Endothelial cell (in vitro differentiated cells): Measurements from ENCODE around the gene GJA8. TPM values are rescaled to one million over a fixed set of nuclear protein-coding genes. Genes with fewer than 3 reads are reported as not detected.
"Not testable (repeated sequence)": the region's sequence is repeated elsewhere in the genome, so short reads cannot be mapped to it uniquely, and the experiment has no call there.

Experiments used
- DNase-seq: peaks from one replicate; pipeline ENCODE4 v3.0.0; 2021; ENCODE audit warnings: low spot score
- H3K27ac Mint-ChIP-seq: one replicate; pipeline ENCODE4 v1.8.0; 2021; ENCODE audit warnings: mixed read lengths, inconsistent platforms; ENCODE audit not compliant: unreplicated experiment
- H3K27me3 Mint-ChIP-seq: one replicate; pipeline ENCODE4 v1.8.0; 2021; ENCODE audit warnings: mild to moderate bottlenecking, moderate library complexity, mixed read lengths, inconsistent platforms; ENCODE audit not compliant: unreplicated experiment
- H3K36me3 Mint-ChIP-seq: one replicate; pipeline ENCODE4 v1.8.0; 2021; ENCODE audit warnings: mild to moderate bottlenecking, low read depth, mixed read lengths, inconsistent platforms; ENCODE audit not compliant: unreplicated experiment
- H3K4me1 Mint-ChIP-seq: one replicate; pipeline ENCODE4 v1.8.0; 2021; ENCODE audit warnings: mild to moderate bottlenecking, mixed read lengths, inconsistent platforms; ENCODE audit not compliant: unreplicated experiment
- H3K4me3 Mint-ChIP-seq: one replicate; pipeline ENCODE4 v1.8.0; 2021; ENCODE audit warnings: mild to moderate bottlenecking, mixed read lengths, inconsistent platforms; ENCODE audit not compliant: unreplicated experiment
- H3K9me3 Mint-ChIP-seq: one replicate; pipeline ENCODE4 v1.8.0; 2021; ENCODE audit warnings: mixed read lengths, inconsistent platforms; ENCODE audit not compliant: unreplicated experiment
- total RNA-seq: library from RNA; stranded (reverse); fragmentation: NEBNext Ultra II Directional; extraction: Animal tissue kit (Norgen Biotek cat#: 25700); gene quantifications from one replicate; pipeline ENCODE4 v1.2.1, GENCODE V29; 2021; ENCODE audit not compliant: unreplicated experiment

The GJA8 gene
- total RNA-seq, 1 donor from 2014 or later, result not detected

DNA sequence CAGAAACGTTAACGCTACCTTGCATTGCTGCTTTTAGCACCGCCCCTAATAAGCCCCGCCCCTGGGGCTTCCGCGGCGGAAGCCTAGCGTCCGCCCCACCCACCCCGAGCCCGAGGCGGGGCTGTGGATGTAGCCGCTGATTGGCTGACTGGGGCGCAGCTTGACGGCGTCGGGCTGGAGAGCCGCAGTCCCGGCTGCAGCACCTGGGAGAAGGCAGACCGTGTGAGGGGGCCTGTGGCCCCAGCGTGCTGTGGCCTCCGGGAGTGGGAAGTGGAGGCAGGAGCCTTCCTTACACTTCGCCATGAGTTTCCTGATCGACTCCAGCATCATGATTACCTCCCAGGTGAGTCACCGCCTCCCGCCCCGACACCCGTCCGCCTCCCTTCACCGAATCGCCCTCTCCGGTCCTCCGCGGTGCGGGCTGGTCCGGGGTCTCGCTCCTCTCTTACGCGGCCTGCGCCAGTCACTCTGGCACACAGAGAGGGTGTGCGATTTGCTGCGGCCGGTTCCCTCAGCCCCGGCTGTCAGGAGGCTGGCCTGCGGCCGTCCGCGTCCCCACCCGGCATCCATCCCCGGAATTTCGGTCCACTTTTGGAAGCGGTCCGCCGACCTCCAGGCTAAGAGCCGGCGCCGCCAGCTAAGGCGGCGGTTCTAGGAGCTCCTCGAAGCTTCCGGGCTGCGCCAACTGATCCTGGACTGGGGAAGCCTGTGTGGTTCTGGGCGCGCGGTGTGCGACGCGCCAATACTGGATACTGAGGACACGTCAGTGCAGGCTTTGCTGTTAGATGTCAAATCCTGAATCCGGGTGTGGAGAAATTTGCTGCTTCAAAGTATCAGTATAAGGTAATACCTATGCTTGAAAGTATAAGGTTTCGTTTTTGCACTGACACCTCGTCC is 25.9 kb downstream of the GJA8 start, which contains the start of gene GPR89B:
Gene GPR89B, plus strand, starts transcription at position 185 of the 897 bp plus-strand sequence. Its CDS starts 117 bp downstream, at position 302.
- H3K27me3 Mint-ChIP-seq, H3K36me3 Mint-ChIP-seq, H3K27ac Mint-ChIP-seq, H3K4me1 Mint-ChIP-seq, H3K9me3 Mint-ChIP-seq: not testable (repeated sequence)
- DNase-seq, result peak; percentile 90
- peak within 1 kb of the TSS; percentile 85 for H3K4me3 Mint-ChIP-seq

DNA sequence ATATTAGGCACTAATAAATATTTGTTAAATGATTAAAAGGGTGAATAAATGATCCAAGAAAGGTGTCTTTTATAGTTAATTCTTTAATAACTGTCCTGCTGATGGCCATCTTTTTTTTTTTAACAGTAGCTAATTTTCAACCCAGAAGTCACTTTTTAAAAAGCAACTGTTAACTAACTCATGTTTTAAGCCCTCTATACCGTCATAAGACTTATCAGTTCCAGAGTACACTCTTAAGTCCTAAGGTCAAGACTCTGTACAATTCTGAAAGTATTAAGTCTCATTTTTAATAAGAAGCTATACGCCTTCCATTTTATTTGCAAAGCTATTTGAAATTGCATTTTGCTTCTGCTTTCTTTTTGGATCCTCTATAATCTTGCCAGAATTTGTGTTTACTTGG is 28.5 kb downstream of the GJA8 start:
- H3K9me3 Mint-ChIP-seq, H3K27ac Mint-ChIP-seq, DNase-seq, H3K27me3 Mint-ChIP-seq, H3K4me3 Mint-ChIP-seq, H3K36me3 Mint-ChIP-seq, H3K4me1 Mint-ChIP-seq: not testable (repeated sequence)

DNA sequence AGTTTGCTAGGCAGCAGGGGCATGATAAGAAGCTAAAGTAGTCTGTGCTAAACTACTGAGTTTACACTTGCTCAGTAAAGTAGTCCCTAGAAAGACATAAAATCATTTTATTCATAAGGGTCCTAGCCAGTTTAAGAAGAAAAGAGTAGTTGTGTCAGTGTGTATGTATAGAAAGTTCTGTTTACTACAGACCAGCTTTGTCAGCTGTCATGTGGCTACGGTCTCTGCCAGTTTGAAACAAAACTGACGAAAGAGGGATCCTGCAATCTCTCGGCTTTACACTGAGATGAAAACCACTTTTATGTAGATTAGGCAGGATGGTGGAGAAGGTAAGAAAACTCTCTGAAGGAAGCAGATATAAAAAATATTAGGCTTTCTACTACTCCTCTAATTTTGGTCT is 32.7 kb downstream of the GJA8 start:
- not testable (repeated sequence) for H3K27me3 Mint-ChIP-seq, H3K4me3 Mint-ChIP-seq, H3K4me1 Mint-ChIP-seq, H3K9me3 Mint-ChIP-seq, DNase-seq, H3K27ac Mint-ChIP-seq, H3K36me3 Mint-ChIP-seq

DNA sequence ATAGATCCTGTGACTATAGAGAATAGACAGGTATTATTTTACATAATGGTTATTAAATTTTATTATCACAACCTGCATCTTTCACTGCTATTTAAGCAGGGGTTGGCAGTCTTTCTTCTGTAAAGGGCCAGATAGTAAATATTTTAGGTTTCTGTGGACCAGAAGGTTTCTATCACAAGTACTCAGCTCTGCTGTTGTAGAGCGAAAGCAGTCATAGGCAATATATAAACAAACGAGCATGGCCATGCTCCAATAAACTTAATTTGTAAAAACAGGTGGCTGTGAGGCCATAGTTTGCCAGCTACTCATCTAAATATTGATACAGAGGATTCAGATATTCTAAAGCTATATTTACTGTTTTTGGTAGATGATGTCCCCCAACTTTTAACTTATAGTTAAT is 37.9 kb downstream of the GJA8 start:
- H3K27me3 Mint-ChIP-seq, H3K36me3 Mint-ChIP-seq, H3K27ac Mint-ChIP-seq, DNase-seq, H3K9me3 Mint-ChIP-seq, H3K4me3 Mint-ChIP-seq, H3K4me1 Mint-ChIP-seq: not testable (repeated sequence)

DNA sequence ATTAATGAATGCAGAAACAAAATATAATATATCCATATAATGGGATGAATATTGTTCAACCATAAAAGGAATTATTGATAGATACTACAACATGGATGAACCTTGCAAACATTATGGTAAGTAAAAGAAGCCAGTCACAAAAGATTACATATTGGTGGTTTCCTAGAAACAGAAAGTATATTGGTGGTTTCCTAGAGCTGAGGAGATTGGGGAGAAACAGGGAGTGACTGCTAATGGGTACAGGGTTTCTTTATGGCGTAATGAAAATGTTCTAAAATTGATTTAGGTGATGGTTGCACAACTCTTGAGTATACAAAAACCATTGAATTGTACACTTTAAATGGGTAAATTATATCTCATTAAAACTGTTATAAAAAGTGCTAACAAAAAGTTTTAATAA is 40.0 kb downstream of the GJA8 start:
- not testable (repeated sequence) for H3K9me3 Mint-ChIP-seq, H3K27ac Mint-ChIP-seq, H3K4me1 Mint-ChIP-seq, H3K4me3 Mint-ChIP-seq, DNase-seq, H3K36me3 Mint-ChIP-seq, H3K27me3 Mint-ChIP-seq

DNA sequence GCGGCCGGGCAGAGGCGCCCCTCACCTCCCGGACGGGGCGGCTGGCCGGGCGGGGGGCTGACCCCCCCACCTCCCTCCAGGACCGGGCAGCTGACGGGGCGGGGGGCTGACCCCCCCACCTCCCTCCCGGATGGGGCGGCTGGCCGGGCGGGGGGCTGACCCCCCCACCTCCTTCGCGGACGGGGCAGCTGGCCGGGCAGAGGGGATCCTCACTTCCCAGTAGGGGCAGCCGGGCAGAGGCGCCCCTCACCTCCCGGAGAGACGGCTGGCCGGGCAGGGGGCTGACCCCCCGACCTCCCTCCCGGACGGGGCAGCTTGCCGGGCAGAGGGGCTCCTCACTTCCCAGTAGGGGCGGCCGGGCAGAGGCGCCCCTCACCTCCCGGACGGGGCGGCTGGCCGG is 46.9 kb downstream of the GJA8 start:
- not testable (repeated sequence) for H3K36me3 Mint-ChIP-seq, H3K9me3 Mint-ChIP-seq, H3K4me3 Mint-ChIP-seq, DNase-seq, H3K27ac Mint-ChIP-seq, H3K4me1 Mint-ChIP-seq, H3K27me3 Mint-ChIP-seq

Other genes starting within 250 kb of the GJA8 start
- 19.2 TPM for gene ACP6, start 232.3 kb upstream of the GJA8 start, total RNA-seq
- gene GJA5, start 142.2 kb upstream of the GJA8 start, total RNA-seq, result 189 TPM
- 13.5 TPM for gene GPR89B, start 25.6 kb downstream of the GJA8 start, total RNA-seq
- gene NBPF11, start 249.5 kb downstream of the GJA8 start, total RNA-seq, result 26.9 TPM